H9 (cell line): ENCODE results near the gene AXIN1. TPM values are rescaled to one million over a fixed set of nuclear protein-coding genes. Genes with fewer than 3 reads are reported as not detected.

Experiments used
- DNase-seq: peaks from one replicate; pipeline ENCODE4 v3.0.0-alpha.2; 2017
- H2AFZ ChIP-seq: one replicate; pipeline ENCODE4 v1.6.1; 2013; ENCODE audit warnings: mild to moderate bottlenecking, low read length, control low read depth, moderate library complexity
- H2AK5ac ChIP-seq: 2 replicates; pipeline ENCODE4 v1.6.1; 2013; ENCODE audit warnings: low read length, control low read depth, mixed read lengths; ENCODE audit not compliant: insufficient read length
- H2BK120ac ChIP-seq: one replicate; pipeline ENCODE4 v1.6.1; 2013; ENCODE audit warnings: low read depth, mild to moderate bottlenecking, low read length, control low read depth, inconsistent platforms; ENCODE audit not compliant: poor library complexity, severe bottlenecking
- H2BK12ac ChIP-seq: 2 replicates; pipeline ENCODE4 v1.6.1; 2013; ENCODE audit warnings: low read length, control low read depth, mixed read lengths, low read depth; ENCODE audit not compliant: insufficient read length
- H2BK15ac ChIP-seq: 2 replicates; pipeline ENCODE4 v1.6.1; 2013; ENCODE audit warnings: low read depth, low read length, control low read depth
- H2BK20ac ChIP-seq: one replicate; pipeline ENCODE4 v1.6.1; 2013; ENCODE audit warnings: low read depth, mild to moderate bottlenecking, low read length, control low read depth, inconsistent platforms; ENCODE audit not compliant: poor library complexity, severe bottlenecking
- H2BK5ac ChIP-seq: 2 replicates; pipeline ENCODE4 v1.6.1; 2013; ENCODE audit warnings: low read length, control low read depth, mixed read lengths; ENCODE audit not compliant: insufficient read length
- H3K14ac ChIP-seq: 2 replicates; pipeline ENCODE4 v1.6.1; 2013; ENCODE audit warnings: low read length, control low read depth; ENCODE audit not compliant: insufficient read depth
- H3K18ac ChIP-seq: 2 replicates; pipeline ENCODE4 v1.6.1; 2013; ENCODE audit warnings: low read depth, mild to moderate bottlenecking, mixed read lengths, low read length, control low read depth; ENCODE audit not compliant: insufficient read length
- H3K23ac ChIP-seq: 2 replicates; pipeline ENCODE4 v1.6.1; 2013; ENCODE audit warnings: low read length, control low read depth, mixed read lengths, low read depth; ENCODE audit not compliant: insufficient read length
- H3K23me2 ChIP-seq: 2 replicates; pipeline ENCODE4 v1.6.1; 2013; ENCODE audit warnings: low read depth, mild to moderate bottlenecking, mixed read lengths, low read length, control low read depth; ENCODE audit not compliant: insufficient read length, poor library complexity, severe bottlenecking
- H3K27ac ChIP-seq: 2 replicates; pipeline ENCODE4 v1.5.1; 2013; ENCODE audit warnings: low read length, control low read depth, mixed read lengths, low read depth; ENCODE audit not compliant: insufficient read length
- H3K27me3 ChIP-seq: 2 replicates; pipeline ENCODE4 v1.6.1; 2013; ENCODE audit warnings: low read length, control low read depth, inconsistent platforms; ENCODE audit not compliant: insufficient read depth
- H3K4ac ChIP-seq: 2 replicates; pipeline ENCODE4 v1.6.1; 2013; ENCODE audit warnings: low read depth, mild to moderate bottlenecking, control low read depth, inconsistent platforms, low read length, moderate library complexity
- H3K4me1 ChIP-seq: 2 replicates; pipeline ENCODE4 v1.6.1; 2013; ENCODE audit warnings: low read length, control low read depth, inconsistent platforms; ENCODE audit not compliant: insufficient read depth
- H3K4me2 ChIP-seq: 2 replicates; pipeline ENCODE4 v1.6.1; 2013; ENCODE audit warnings: low read length, control low read depth, mixed read lengths; ENCODE audit not compliant: insufficient read length, insufficient read depth
- H3K56ac ChIP-seq: 2 replicates; pipeline ENCODE4 v1.6.1; 2013; ENCODE audit warnings: low read depth, mild to moderate bottlenecking, mixed read lengths, low read length, control low read depth; ENCODE audit not compliant: insufficient read length
- H3K79me1 ChIP-seq: 2 replicates; pipeline ENCODE4 v1.6.1; 2013; ENCODE audit warnings: low read depth, mild to moderate bottlenecking, moderate library complexity, low read length, control low read depth, inconsistent platforms; ENCODE audit not compliant: insufficient read depth, poor library complexity, severe bottlenecking
- H3K79me2 ChIP-seq: 2 replicates; pipeline ENCODE4 v1.6.1; 2013; ENCODE audit warnings: low read length, control low read depth, inconsistent platforms; ENCODE audit not compliant: insufficient read depth
- H3K9ac ChIP-seq: 2 replicates; pipeline ENCODE4 v1.6.1; 2013; ENCODE audit warnings: low read length, control low read depth, mixed read lengths; ENCODE audit not compliant: insufficient read length; ENCODE audit errors: extremely low read depth
- H3K9me3 ChIP-seq: one replicate; pipeline ENCODE4 v1.6.1; 2013; ENCODE audit warnings: low read depth, low read length, inconsistent platforms; ENCODE audit not compliant: control insufficient read depth
- H3T11ph ChIP-seq: one replicate; pipeline ENCODE4 v1.6.1; 2013; ENCODE audit warnings: mild to moderate bottlenecking, low read length, control low read depth, inconsistent platforms
- H4K20me1 ChIP-seq: one replicate; pipeline ENCODE4 v1.6.1; 2013; ENCODE audit not compliant: control insufficient read depth, insufficient read length, insufficient read depth
- H4K5ac ChIP-seq: 2 replicates; pipeline ENCODE4 v1.6.1; 2013; ENCODE audit warnings: low read depth, mild to moderate bottlenecking, mixed read lengths, low read length, control low read depth; ENCODE audit not compliant: insufficient read length
- H4K8ac ChIP-seq: replicated peaks from 2 replicates; pipeline ENCODE4 v1.6.1; 2013; ENCODE audit warnings: low read length, control low read depth, mixed read lengths, low read depth; ENCODE audit not compliant: insufficient read length
- H4K91ac ChIP-seq: 2 replicates; pipeline ENCODE4 v1.6.1; 2013; ENCODE audit warnings: low read depth, mild to moderate bottlenecking, moderate library complexity, mixed read lengths, low read length, control low read depth; ENCODE audit not compliant: insufficient read length
- H3K27ac Mint-ChIP-seq, 3 experiments: 2 replicates in 2 of 3; 3 replicates in 1 of 3; pipeline ENCODE4 v1.8.0; 2020 to 2021; ENCODE audit warnings: mixed read lengths in 3 of 3, mild to moderate bottlenecking in 1 of 3, moderate library complexity in 1 of 3
- H3K27me3 Mint-ChIP-seq: 2 replicates; pipeline ENCODE4 v1.8.0; 2021; ENCODE audit warnings: low read depth, mild to moderate bottlenecking, moderate library complexity, mixed read lengths
- H3K36me3 Mint-ChIP-seq, 3 experiments: 2 replicates in 2 of 3; 3 replicates in 1 of 3; pipeline ENCODE4 v1.8.0; 2020 to 2021; ENCODE audit warnings: low read depth in 3 of 3, mixed read lengths in 3 of 3; ENCODE audit not compliant: insufficient read depth in 1 of 3
- H3K4me1 Mint-ChIP-seq, 2 experiments: 2 replicates each; pipeline ENCODE4 v1.8.0; 2020; ENCODE audit warnings: mixed read lengths in 2 of 2
- H3K4me3 Mint-ChIP-seq, 2 experiments: 2 replicates in 1 of 2; 3 replicates in 1 of 2; pipeline ENCODE4 v1.8.0; 2020 to 2021; ENCODE audit warnings: mild to moderate bottlenecking in 2 of 2, mixed read lengths in 2 of 2, moderate library complexity in 1 of 2
- H3K9me3 Mint-ChIP-seq, 2 experiments: 2 replicates in 1 of 2; 3 replicates in 1 of 2; pipeline ENCODE4 v1.8.0; 2020; ENCODE audit warnings: mild to moderate bottlenecking in 2 of 2, mixed read lengths in 2 of 2, moderate library complexity in 1 of 2
- WGBS: extraction: QIAGEN DNeasy Blood & Tissue Kit; methylation state at CpG from one replicate; pipeline ENCODE4 v1.1.7; 2013; ENCODE audit warnings: missing lambda C conversion rate, low lambda C conversion rate, mixed read lengths; ENCODE audit not compliant: insufficient read length; ENCODE audit errors: extremely low coverage; 5-methylcytosine and 5-hydroxymethylcytosine counted together
- total RNA-seq: library from RNA; stranded (reverse); gene quantifications from 2 replicates; pipeline ENCODE4 v1.2.1, GENCODE V29; 2021
- TF ChIP-seq, protein P1 (sequence below): fragments of 200-600 bp; sonication (generic); conservative IDR thresholded peaks from 3 replicates; pipeline ENCODE4 v1.8.0; 2021; ENCODE audit warnings: antibody characterized with exemption, mild to moderate bottlenecking

Gene AXIN1
- total RNA-seq, 1 experiment from 2014 or later, result 50.9 TPM

DNA sequence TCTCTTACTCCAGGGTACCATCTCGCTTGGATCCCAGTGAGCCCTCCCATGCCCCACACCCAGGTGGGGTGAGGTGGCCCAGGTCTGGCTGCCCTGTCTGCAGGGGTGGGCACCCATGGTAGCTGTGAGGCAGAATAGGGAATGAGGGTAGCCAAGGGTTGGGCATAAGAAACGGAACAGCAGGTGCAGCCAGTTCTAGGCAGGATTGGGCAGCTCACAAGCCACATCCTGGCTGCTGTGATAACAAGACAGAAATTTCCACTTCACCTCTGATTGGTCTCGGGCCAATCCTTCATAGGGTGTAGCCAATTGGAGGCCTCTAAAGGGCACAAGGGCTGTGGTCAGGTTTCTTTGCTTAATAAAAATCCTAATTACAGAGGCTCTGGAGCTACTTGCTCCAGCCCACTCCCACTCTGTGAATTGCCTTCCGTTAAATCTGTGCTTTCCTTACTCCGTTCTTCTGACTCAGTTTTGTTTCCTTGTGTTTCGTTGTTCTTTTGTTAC is 73.6 kb downstream of the AXIN1 start:
- no peaks in the 10 kb centered on the region for H3K79me2 ChIP-seq
- no peak for DNase-seq
- no peaks in the 10 kb centered on the region for H3K9me3 Mint-ChIP-seq
- no peak overlapping the region for H3K4ac ChIP-seq
- H4K5ac ChIP-seq, result no peak overlapping the region
- no peak overlapping the region for H2BK15ac ChIP-seq
- no peak overlapping the region for H3K14ac ChIP-seq
- no peak overlapping the region for H3K18ac ChIP-seq
- no peaks in the 10 kb centered on the region for H3K79me1 ChIP-seq
- H3K56ac ChIP-seq, result no peak overlapping the region
- H3K9me3 ChIP-seq, result no peaks in the 10 kb centered on the region
- H4K8ac ChIP-seq, result no peak overlapping the region
- H3K27me3 Mint-ChIP-seq, result peaks cover 66% of the 10 kb centered on the region
- H3K36me3 Mint-ChIP-seq, result no peaks in the 10 kb centered on the region
- peaks cover 8% of the 10 kb centered on the region for H3K23me2 ChIP-seq
- H4K91ac ChIP-seq, result no peak overlapping the region
- H2AK5ac ChIP-seq, result no peak overlapping the region
- no peak overlapping the region for H3K27ac ChIP-seq
- no peak overlapping the region for H3K23ac ChIP-seq
- H3K4me2 ChIP-seq, result no peak overlapping the region
- no CpG with 5 or more reads among the region's 6 CpGs for WGBS
- H4K20me1 ChIP-seq, result no peaks in the 10 kb centered on the region
- no peaks in the 10 kb centered on the region for H3K4me1 ChIP-seq
- no peak overlapping the region for H2BK12ac ChIP-seq
- H3K27me3 ChIP-seq, result peaks cover 3% of the 10 kb centered on the region; the same call in 1 of the 2 replicates
- no peak overlapping the region for H2AFZ ChIP-seq
- no peak overlapping the region for H3K9ac ChIP-seq
- H2BK5ac ChIP-seq, result no peak overlapping the region
- H2BK20ac ChIP-seq, result no peak overlapping the region
- no peak overlapping the region; a peak in 1 of 5 replicates for H3K4me3 Mint-ChIP-seq
- H2BK120ac ChIP-seq, result no peak overlapping the region
- H3K4me1 Mint-ChIP-seq, result peaks cover 0 to 2% of the 10 kb centered on the region in 2 experiments; a peak in 1 of 4 replicates
- H3K27ac Mint-ChIP-seq, result no peak overlapping the region
- TF ChIP-seq, protein P1, sequence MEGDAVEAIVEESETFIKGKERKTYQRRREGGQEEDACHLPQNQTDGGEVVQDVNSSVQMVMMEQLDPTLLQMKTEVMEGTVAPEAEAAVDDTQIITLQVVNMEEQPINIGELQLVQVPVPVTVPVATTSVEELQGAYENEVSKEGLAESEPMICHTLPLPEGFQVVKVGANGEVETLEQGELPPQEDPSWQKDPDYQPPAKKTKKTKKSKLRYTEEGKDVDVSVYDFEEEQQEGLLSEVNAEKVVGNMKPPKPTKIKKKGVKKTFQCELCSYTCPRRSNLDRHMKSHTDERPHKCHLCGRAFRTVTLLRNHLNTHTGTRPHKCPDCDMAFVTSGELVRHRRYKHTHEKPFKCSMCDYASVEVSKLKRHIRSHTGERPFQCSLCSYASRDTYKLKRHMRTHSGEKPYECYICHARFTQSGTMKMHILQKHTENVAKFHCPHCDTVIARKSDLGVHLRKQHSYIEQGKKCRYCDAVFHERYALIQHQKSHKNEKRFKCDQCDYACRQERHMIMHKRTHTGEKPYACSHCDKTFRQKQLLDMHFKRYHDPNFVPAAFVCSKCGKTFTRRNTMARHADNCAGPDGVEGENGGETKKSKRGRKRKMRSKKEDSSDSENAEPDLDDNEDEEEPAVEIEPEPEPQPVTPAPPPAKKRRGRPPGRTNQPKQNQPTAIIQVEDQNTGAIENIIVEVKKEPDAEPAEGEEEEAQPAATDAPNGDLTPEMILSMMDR, result no peak
- H3T11ph ChIP-seq, result no peak overlapping the region
